ENCODE data around the gene SH3PXD2A. TPM values are rescaled to one million over a fixed set of nuclear protein-coding genes. Genes with fewer than 3 reads are reported as not detected.

The SH3PXD2A gene
- total RNA-seq, 1 donor from 2014 or later: 2.3 TPM

- no peak overlapping the region for H3K4me3 Mint-ChIP-seq
Measured at GRCh38 chr10:103627893-103628292, 227.5 kb downstream of the SH3PXD2A start.

GRCh38 chr10:103627111-103627892, 228.1 kb downstream of the SH3PXD2A start:
- Histone ChIP-seq H3K4me3 (no peak overlapping the region), H3F3A (ENCODE audit: low read depth) (no peaks in the 10 kb centered on the region), H3K27me3 (no peaks in the 10 kb centered on the region), H3K79me2 (ENCODE audit: low read depth) (no peaks in the 10 kb centered on the region), H3K36me3 (no peaks in the 10 kb centered on the region), H3K4me2 (no peak overlapping the region), H2AFZ (replicated peaks) (no peak overlapping the region), H3K4me1 (no peaks in the 10 kb centered on the region), H3K9ac (no peak overlapping the region), H3K27ac (no peak overlapping the region), H4K20me1 (ENCODE audit: low read depth) (no peaks in the 10 kb centered on the region), H3K9me3 (ENCODE audit: low read depth) (no peaks in the 10 kb centered on the region)
- no peak for DNase-seq (ENCODE audit: low spot score)
- no peak overlapping the region for H3K4me3 Mint-ChIP-seq
- peak overlapping the region; percentile 85 for H3K27ac Mint-ChIP-seq
- H3K36me3 Mint-ChIP-seq: peaks cover 5% of the 10 kb centered on the region
- H3K27me3 Mint-ChIP-seq (ENCODE audit: insufficient read depth, low read depth): peaks cover 2% of the 10 kb centered on the region
- no peaks in the 10 kb centered on the region for H3K9me3 Mint-ChIP-seq
- no peaks in the 10 kb centered on the region for H3K4me1 Mint-ChIP-seq
- TF ChIP-seq CTCF (IDR thresholded peaks at IDR 0.05): no peak
- no peak for TF ChIP-seq EZH2 (IDR thresholded peaks at IDR 0.05)
- no peak for TF ChIP-seq EZH2phosphoT487 (IDR thresholded peaks at IDR 0.05)

More at GRCh38 chr10:103627893-103628292, 227.5 kb downstream of the SH3PXD2A start:
- peaks cover 2% of the 10 kb centered on the region for H3K4me1 Mint-ChIP-seq
- H3F3A ChIP-seq (ENCODE audit: low read depth): no peaks in the 10 kb centered on the region
- H3K4me1 ChIP-seq: no peaks in the 10 kb centered on the region
- H3K9me3 ChIP-seq (ENCODE audit: low read depth): no peaks in the 10 kb centered on the region
- no peak overlapping the region for H3K9ac ChIP-seq
- no peak overlapping the region for H3K4me3 ChIP-seq
- no peaks in the 10 kb centered on the region for H3K79me2 ChIP-seq (ENCODE audit: low read depth)
- peaks cover 5% of the 10 kb centered on the region for H3K36me3 Mint-ChIP-seq
- TF ChIP-seq EZH2 (IDR thresholded peaks at IDR 0.05) (no peak), EZH2phosphoT487 (IDR thresholded peaks at IDR 0.05) (no peak), CTCF (IDR thresholded peaks at IDR 0.05) (no peak)
- peak overlapping the region; percentile 10 for H3K27ac Mint-ChIP-seq
- H3K4me2 ChIP-seq: no peak overlapping the region
- no peaks in the 10 kb centered on the region for H4K20me1 ChIP-seq (ENCODE audit: low read depth)
- H3K36me3 ChIP-seq: no peaks in the 10 kb centered on the region
- no peak overlapping the region for H3K27ac ChIP-seq
- DNase-seq (ENCODE audit: low spot score): no peak
- no peak overlapping the region for H2AFZ ChIP-seq (replicated peaks)
- peaks cover 2% of the 10 kb centered on the region for H3K27me3 Mint-ChIP-seq (ENCODE audit: insufficient read depth, low read depth)
- no peaks in the 10 kb centered on the region for H3K9me3 Mint-ChIP-seq
- H3K27me3 ChIP-seq: no peaks in the 10 kb centered on the region

GRCh38 chr10:103626178-103626577, 229.2 kb downstream of the SH3PXD2A start:
- no peak overlapping the region for H3K4me3 Mint-ChIP-seq
- Histone ChIP-seq H3K27me3 (no peaks in the 10 kb centered on the region), H3K9ac (no peak overlapping the region), H3K9me3 (ENCODE audit: low read depth) (no peaks in the 10 kb centered on the region), H3K4me1 (no peaks in the 10 kb centered on the region), H4K20me1 (ENCODE audit: low read depth) (no peaks in the 10 kb centered on the region), H3K27ac (no peak overlapping the region), H3K4me3 (no peak overlapping the region), H2AFZ (replicated peaks) (no peak overlapping the region), H3K36me3 (no peaks in the 10 kb centered on the region), H3F3A (ENCODE audit: low read depth) (no peaks in the 10 kb centered on the region), H3K4me2 (no peak overlapping the region), H3K79me2 (ENCODE audit: low read depth) (no peaks in the 10 kb centered on the region)
- no peaks in the 10 kb centered on the region for H3K9me3 Mint-ChIP-seq
- no peak overlapping the region for H3K27ac Mint-ChIP-seq
- H3K4me1 Mint-ChIP-seq: no peaks in the 10 kb centered on the region
- H3K27me3 Mint-ChIP-seq (ENCODE audit: insufficient read depth, low read depth): peaks cover 2% of the 10 kb centered on the region
- no peak for TF ChIP-seq CTCF (IDR thresholded peaks at IDR 0.05)
- no peak for TF ChIP-seq EZH2 (IDR thresholded peaks at IDR 0.05)
- no peak for TF ChIP-seq EZH2phosphoT487 (IDR thresholded peaks at IDR 0.05)
- DNase-seq (ENCODE audit: low spot score): no peak
- H3K36me3 Mint-ChIP-seq: peaks cover 5% of the 10 kb centered on the region

Data from neural progenitor cell (in vitro differentiated cells).